K562 (cell line): ENCODE results near the gene GIGYF1. TPM values are rescaled to one million over a fixed set of nuclear protein-coding genes. Genes with fewer than 3 reads are reported as not detected.
A peak's percentile ranks its signal among the peaks of the same experiment; 100 is the strongest.

Source experiments
- ATAC-seq: fragments of 200-7000 bp; cut with Tn5 transposase; 3 replicates; pipeline ENCODE4 v1.9.1; 2020; ENCODE audit warnings: moderate library complexity
- BruUV-seq: library from RNA; stranded (reverse); fragments of 400-500 nt; replicated peaks from 2 replicates; lab custom pipeline; 2021; lab: Mats Ljungman, UMichigan
- CTCF ChIA-PET: fragments of 300-600 bp; formaldehyde crosslinking; extraction: SDS; loops from one replicate; lab custom pipeline; 2021; ENCODE audit warnings: low intra/inter-chr PET ratio; lab: Yijun Ruan, JAX
- POLR2A ChIA-PET: fragments of 300-600, 350-650 bp; sonication (Branson Sonifier 250); formaldehyde crosslinking; extraction: SDS; loops from one replicate; lab custom pipeline; 2021; ENCODE audit warnings: antibody characterized with exemption, inconsistent platforms; lab: Yijun Ruan, JAX
- DNase-seq, 4 experiments: peaks; one replicate each; pipeline versions ENCODE4 v3.0.0 to v3.0.0-alpha.2; 2011 to 2018; ENCODE audit warnings: low spot score in 3 of 4, mixed read lengths in 3 of 4; ENCODE audit errors: extremely low read depth in 1 of 4
- FAIRE-seq: peaks from 2 replicates; lab custom pipeline; 2011; peaks lifted over from hg19 to GRCh38; lab: Jason Lieb, UNC
- H2AFZ ChIP-seq: 2 replicates; pipeline ENCODE4 v1.6.0; 2011; ENCODE audit warnings: low read depth, low read length, control low read depth, inconsistent platforms
- H3K27ac ChIP-seq: fragments of 200-600 bp; 3 replicates; pipeline ENCODE4 v1.8.0; 2011; ENCODE audit warnings: low read depth, mild to moderate bottlenecking, control low read depth, inconsistent platforms, low read length, moderate library complexity, mixed read lengths; ENCODE audit errors: extremely low read depth
- H3K27me3 ChIP-seq, 2 experiments: fragments of 300-600 bp in 1 of 2; 2 replicates in 1 of 2; 3 replicates in 1 of 2; pipeline versions ENCODE4 v1.6.0 to v1.8.0; 2011; ENCODE audit warnings: inconsistent platforms in 2 of 2, low read length in 2 of 2, mild to moderate bottlenecking in 1 of 2, mixed read lengths in 1 of 2, moderate library complexity in 1 of 2; ENCODE audit not compliant: control insufficient read depth in 2 of 2, insufficient read depth in 2 of 2
- H3K36me3 ChIP-seq: fragments of 300-600 bp; 3 replicates; pipeline ENCODE4 v1.8.0; 2011; ENCODE audit warnings: mild to moderate bottlenecking, low read length, inconsistent platforms; ENCODE audit not compliant: control insufficient read depth, insufficient read depth
- H3K4me1 ChIP-seq, 2 experiments: fragments of 200-600 bp in 1 of 2; replicated peaks in 1 of 2; 2 replicates in 1 of 2; 3 replicates in 1 of 2; pipeline versions ENCODE4 v1.5.1 to v1.8.0; 2011; ENCODE audit warnings: inconsistent platforms in 2 of 2, low read length in 2 of 2, mild to moderate bottlenecking in 1 of 2, mixed read lengths in 1 of 2, moderate library complexity in 1 of 2; ENCODE audit not compliant: control insufficient read depth in 2 of 2, insufficient read depth in 2 of 2
- H3K4me2 ChIP-seq: 2 replicates; pipeline ENCODE4 v1.6.1; 2011; ENCODE audit warnings: low read length, control low read depth, inconsistent platforms, mixed read lengths; ENCODE audit not compliant: insufficient read depth
- H3K4me3 ChIP-seq: fragments of 200-600 bp; sonication (generic), shearing (Covaris generic); 2 replicates; pipeline ENCODE4 v1.5.1; 2016; ENCODE audit warnings: control low read depth, inconsistent platforms
- H3K79me2 ChIP-seq: fragments of 200-600 bp; 3 replicates; pipeline ENCODE4 v1.8.0; 2011; ENCODE audit warnings: low read length, inconsistent platforms; ENCODE audit not compliant: control insufficient read depth, insufficient read depth
- H3K9ac ChIP-seq, 2 experiments: 2 replicates each; pipeline versions ENCODE4 v1.6.0 to v1.6.1; 2011; ENCODE audit warnings: low read depth in 2 of 2, low read length in 2 of 2, control low read depth in 1 of 2, inconsistent platforms in 1 of 2, mild to moderate bottlenecking in 1 of 2, mixed read lengths in 1 of 2; ENCODE audit not compliant: insufficient read depth in 1 of 2
- H3K9me1 ChIP-seq: one replicate; pipeline ENCODE4 v1.6.0; 2011; ENCODE audit warnings: inconsistent platforms, mild to moderate bottlenecking, low read length, moderate library complexity; ENCODE audit not compliant: control insufficient read depth, insufficient read depth
- H3K9me3 ChIP-seq: replicated peaks from 2 replicates; pipeline ENCODE4 v1.5.1; 2011; ENCODE audit warnings: low read depth, low read length, inconsistent platforms; ENCODE audit not compliant: control insufficient read depth, insufficient read depth
- H4K20me1 ChIP-seq: replicated peaks from 2 replicates; pipeline ENCODE4 v1.6.1; 2011; ENCODE audit warnings: low read length, inconsistent platforms, mixed read lengths; ENCODE audit not compliant: control insufficient read depth, insufficient read depth
- CEBPZ ChIP-seq: fragments of 150-350 bp; IDR thresholded peaks from 2 replicates; pipeline ENCODE4 v1.6.1; 2014; ENCODE audit warnings: low read depth, mild to moderate bottlenecking, low read length, borderline replicate concordance
- HOMEZ ChIP-seq: fragments of 250-450 bp; sonication (Bioruptor Pico); IDR thresholded peaks from 2 replicates; pipeline ENCODE4 v1.4.0; 2020; ENCODE audit warnings: mild to moderate bottlenecking, moderate library complexity
- ZC3H4 ChIP-seq: sonication (generic); formaldehyde crosslinking; IDR thresholded peaks from 2 replicates; pipeline ENCODE4 v1.9.0; 2021; ENCODE audit warnings: missing genetic modification reagents, borderline replicate concordance
- WGBS: fragments of 100-300 bp; shearing (Covaris generic); methylation state at CpG from one replicate; pipeline ENCODE4 v1.1.6; 2016; ENCODE audit warnings: low coverage, mixed read lengths; ENCODE audit not compliant: insufficient coverage; ENCODE audit errors: missing lambda C conversion rate; 5-methylcytosine and 5-hydroxymethylcytosine counted together
- in situ Hi-C: fragments of 300-500 bp; cut with MboI; formaldehyde crosslinking; loops from 4 replicates; pipeline ENCODE4 v1.15.0; 2018; ENCODE audit warnings: inconsistent platforms, mixed read lengths
- intact Hi-C: fragments of 100-400 bp; cut with micrococcal nuclease; formaldehyde crosslinking; loops from 2 replicates; pipeline ENCODE4 v1.14.2; 2022
- polyA plus RNA-seq, 8 experiments: library from polyadenylated mRNA; depleted of rRNA in 4 of 8; stranded (reverse) in 5 of 8; unstranded in 3 of 8; fragments of >200 nt; fragmentation: Nextera tagmentation in 2 of 8; fragmentation: Illumina TruSeq in 1 of 8; extraction: Ambion mirVana in 2 of 8; extraction: Trizol in 1 of 8; gene quantifications; 2 replicates each; pipeline versions ENCODE4 v1.2.1 to v1.2.3, GENCODE V29; 2011 to 2014; ENCODE audit warnings: inconsistent platforms in 1 of 8, missing spikeins in 1 of 8
- total RNA-seq, 7 experiments: library from RNA; depleted of rRNA in 6 of 7; stranded (reverse); fragments of >200 nt in 6 of 7; fragmentation: Illumina TruSeq in 2 of 7; extraction: Trizol in 2 of 7; gene quantifications; 2 replicates each; pipeline versions ENCODE4 v1.2.1 to v1.2.3, GENCODE V29; 2011 to 2021; ENCODE audit warnings: low replicate concordance in 1 of 7

The GIGYF1 gene
- total and polyA plus RNA-seq, 9 of the 15 experiments (the other 6 are each of a cell fraction or from before 2014, with no cell fraction given), result 0.56 to 76.2 (median 16.8) TPM

GRCh38 chr7:100711369-100711768, 17.3 kb upstream of the GIGYF1 start:
- no peak overlapping the region for H3K27ac ChIP-seq
- H4K20me1 ChIP-seq, result 0 out of 2 replicates have a peak, but pooled peaks cover 4% of the 10 kb centered on the region
- in situ Hi-C loops (no loop called here), intact Hi-C loops (no loop called here)
- H3K9ac ChIP-seq, result peak overlapping the region in 1 of 2 experiments; percentile 63; a peak in 1 of 4 replicates
- DNase-seq (no peak), FAIRE-seq (no peak), ATAC-seq (no peak)
- H3K4me2 ChIP-seq, result no peak overlapping the region
- H3K9me3 ChIP-seq, result no peaks in the 10 kb centered on the region
- BruUV-seq, result no TSS peak
- peaks cover 22% of the 10 kb centered on the region for H3K36me3 ChIP-seq
- no peak overlapping the region for H3K4me3 ChIP-seq
- POLR2A ChIA-PET, result interaction anchor here (1.5 kb wide), 1 partner anchor 11 kb away, joined by 7 read pairs; no protein-coding TSS in a partner anchor
- peaks cover 20% of the 10 kb centered on the region for H3K79me2 ChIP-seq
- CTCF ChIA-PET, result no interaction called here
- H3K4me1 ChIP-seq, result peaks cover 6 to 14% of the 10 kb centered on the region in 2 experiments; a peak in 4 of 5 replicates
- 87% methylated on average over 11 of the region's 11 CpGs for WGBS
- H3K27me3 ChIP-seq, result peaks cover 7 to 13% of the 10 kb centered on the region in 2 experiments
- no peak for TF ChIP-seq HOMEZ (CRISPR knock-in tag)
- TF ChIP-seq CEBPZ, result no peak
- TF ChIP-seq ZC3H4 (CRISPR knock-in tag), result no peak
- H2AFZ ChIP-seq, result no peak overlapping the region
- H3K9me1 ChIP-seq, result no peaks in the 10 kb centered on the region
